ENCODE measurements around the gene WBP4.
"Not testable (repeated sequence)": the region's sequence is repeated elsewhere in the genome, so short reads cannot be mapped to it uniquely, and the experiment has no call there.

The WBP4 gene, protein sequence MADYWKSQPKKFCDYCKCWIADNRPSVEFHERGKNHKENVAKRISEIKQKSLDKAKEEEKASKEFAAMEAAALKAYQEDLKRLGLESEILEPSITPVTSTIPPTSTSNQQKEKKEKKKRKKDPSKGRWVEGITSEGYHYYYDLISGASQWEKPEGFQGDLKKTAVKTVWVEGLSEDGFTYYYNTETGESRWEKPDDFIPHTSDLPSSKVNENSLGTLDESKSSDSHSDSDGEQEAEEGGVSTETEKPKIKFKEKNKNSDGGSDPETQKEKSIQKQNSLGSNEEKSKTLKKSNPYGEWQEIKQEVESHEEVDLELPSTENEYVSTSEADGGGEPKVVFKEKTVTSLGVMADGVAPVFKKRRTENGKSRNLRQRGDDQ

DNA sequence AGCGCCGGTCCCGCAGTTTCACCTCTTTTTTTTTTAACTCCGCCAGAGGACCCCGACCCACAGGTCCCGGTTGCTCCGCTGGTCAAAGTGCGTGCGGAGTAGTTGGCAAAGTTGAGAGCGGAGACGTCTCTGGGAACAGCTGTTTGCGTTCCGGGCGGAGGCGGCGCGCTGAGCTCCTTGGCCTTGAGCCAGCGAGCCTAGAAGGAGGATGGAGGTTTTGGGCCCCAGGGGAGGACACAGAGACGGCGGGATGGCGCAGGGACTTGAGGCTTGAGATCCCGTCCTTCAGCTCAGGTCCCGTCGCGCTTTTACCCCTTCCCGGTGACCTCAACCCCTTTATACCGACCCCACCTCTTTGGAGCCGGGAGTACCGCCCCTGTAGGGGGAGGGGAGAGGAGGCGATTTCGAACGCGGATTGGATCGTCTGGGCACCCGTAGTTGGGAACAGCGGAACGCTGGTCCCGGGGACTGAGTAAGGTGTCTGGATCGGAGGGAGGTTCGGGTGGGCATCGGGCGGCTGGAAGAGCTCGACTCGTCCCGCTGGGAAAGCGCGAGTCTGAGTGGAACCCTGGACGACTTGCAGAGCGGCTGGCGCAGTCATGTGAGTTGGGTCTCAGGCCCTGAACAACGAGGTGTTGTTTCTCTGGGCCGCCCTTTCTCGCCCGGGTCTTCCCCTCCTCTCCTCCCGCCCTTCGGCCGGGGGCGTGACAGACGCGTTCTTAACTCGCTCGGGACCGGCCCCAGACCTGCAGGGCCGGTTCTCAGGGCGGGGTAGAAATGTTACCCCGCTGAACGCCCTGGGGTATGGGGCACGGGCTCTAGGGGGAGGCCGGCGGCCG lies at the start of gene WBP4:
TSS of gene WBP4 (plus strand) at position 435 of the 839 bp plus-strand sequence. CDS start at position 600, 165 bp downstream.
- DNase-seq = peak; percentile 90

DNA sequence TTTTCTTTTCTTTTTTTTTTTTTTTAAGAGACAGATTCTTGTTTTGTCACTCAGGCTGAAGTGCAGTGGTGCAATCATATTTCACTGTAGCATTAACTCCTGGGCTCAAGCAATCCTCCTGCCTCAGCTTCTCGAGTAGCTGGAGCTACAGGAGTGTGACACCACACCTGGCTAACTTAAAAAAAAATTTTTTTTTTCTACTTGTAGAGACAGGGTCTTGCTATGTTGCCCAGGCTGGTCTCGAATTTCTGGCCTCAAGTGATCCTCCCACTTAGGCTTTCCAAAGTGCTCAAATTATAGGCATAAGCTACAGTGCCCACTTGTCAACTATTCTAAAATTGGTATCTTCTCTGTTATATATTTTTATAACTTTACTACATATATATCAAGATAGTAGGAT lies 48.8 kb upstream of the WBP4 start:
- DNase-seq = no peak

DNA sequence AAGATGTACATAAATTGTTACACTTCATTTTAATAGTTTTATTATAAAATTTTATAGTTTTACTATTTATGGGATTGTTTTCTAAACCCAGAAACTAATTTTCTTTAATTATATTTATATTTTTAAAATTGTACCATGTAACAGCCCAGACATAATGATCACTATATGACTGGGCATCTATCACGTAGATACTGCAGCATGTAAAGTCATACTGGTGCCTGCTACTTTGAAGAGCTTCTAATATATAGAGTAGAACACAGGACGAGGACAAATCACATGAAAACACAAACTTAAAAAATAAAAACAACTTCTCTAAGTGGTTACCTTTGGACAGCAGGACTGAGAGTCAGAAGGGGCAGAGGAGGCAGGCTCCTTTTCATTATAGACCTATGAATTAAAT lies 47.5 kb upstream of the WBP4 start:
- no peak for DNase-seq

DNA sequence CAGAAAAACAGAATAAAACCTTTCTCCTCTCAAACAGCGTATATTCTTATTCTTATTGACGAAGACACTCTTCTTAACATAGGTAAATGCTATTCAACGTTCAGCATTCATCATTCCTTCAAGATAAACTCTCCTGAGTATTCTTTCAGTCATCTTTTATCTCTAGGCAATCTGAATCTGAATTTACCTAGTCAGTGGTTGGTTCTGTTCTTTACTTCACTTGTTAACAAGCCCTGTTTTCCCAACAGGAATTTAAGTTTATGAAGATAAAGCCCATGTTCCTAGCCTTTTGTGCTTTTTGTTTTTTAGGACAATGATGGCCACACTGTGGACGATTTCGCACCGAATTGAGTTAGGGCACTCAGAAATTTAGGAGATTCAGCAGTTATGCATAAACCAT lies 45.4 kb upstream of the WBP4 start:
- DNase-seq = no peak

DNA sequence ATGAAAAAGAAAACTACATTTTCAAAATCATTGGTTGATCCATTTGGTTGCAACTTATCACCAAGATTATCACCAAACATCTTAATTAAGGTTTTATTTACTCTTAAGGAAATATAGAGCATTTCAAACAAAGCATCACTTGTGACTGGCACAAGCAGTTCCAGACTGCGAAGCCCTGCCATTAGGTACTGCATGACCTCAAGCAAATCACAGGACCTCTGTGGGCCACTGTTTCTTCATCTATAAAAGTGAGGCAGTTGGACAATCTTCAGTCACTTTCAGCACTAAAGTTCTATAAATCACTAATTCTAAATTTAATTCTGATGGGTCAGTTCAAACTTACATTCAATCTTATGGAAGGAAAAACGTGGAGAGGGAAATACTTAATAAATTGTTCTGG lies 44.1 kb upstream of the WBP4 start:
- DNase-seq = no peak

DNA sequence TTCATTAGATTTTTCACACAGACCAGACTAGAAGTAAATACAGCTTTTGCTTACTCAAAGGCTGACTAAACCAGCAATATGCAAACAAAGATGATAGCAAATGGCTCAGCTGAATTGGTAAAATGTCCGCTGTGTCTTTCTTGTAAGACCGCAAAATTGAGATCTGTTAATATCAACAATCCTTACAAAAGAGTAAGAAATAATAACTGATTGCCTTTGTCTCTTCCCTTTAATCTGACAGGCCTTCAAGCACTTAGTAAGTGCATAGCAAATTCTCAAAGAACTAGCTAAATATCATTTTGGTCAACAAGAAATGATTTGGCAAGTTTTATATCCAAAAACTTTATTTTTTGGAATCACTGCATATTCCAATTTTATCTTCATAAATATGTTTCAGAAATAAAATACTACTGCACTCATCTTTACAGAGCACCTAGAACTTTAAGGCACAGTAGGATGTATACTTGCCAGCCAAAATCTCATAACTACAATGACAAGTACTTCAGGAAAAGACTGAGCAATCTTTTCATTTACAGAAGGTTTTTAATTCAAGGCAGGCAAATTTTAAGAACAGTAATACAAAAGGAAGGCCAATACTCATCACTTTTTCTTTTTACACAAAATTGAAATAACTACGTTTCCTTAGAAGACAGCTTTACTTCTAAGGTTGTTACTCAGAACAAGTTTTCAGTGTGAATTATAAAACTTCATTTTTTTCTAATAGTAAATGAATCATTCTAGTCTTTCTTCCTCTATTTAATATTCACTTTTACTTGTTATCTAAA lies 43.3 kb upstream of the WBP4 start:
- no peak for DNase-seq

DNA sequence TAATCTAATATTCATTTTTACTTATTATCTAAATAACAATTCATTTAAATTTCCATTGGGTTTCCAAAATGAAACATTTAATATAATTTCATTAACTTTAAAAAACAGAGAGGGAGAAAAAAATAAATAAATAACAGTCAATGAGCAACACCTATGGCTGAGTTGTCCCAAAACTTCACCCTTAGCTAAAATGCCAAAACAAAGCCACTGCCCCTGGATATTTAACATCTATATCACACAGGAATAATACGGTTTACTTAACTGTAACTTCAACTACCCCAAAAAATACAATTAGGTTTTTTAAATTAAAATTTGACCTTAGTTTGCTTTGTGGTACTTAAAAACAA lies 42.7 kb upstream of the WBP4 start:
- no peak for DNase-seq

DNA sequence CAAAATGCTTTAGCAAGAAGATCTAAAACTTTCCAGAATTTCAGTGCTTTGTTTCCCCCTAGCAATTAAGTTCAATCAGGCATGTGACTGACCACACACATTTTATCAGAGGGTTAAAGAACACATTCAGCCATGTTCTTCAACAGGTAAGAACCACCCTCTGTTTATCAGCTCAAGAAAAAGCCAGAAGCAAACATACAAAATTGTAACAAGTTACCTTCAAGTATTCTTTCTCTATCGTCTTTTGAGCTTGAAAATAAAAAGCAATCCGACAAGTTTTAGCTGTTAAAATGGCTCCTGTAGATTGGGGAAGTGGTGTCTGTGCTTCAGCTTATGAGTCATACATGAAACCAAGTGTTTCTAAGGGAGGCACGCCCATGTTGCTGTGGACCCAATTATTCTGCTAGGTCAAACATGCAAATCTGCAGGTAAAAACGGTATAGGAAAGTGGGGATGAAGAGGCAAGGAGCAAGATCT lies 42.3 kb upstream of the WBP4 start, which contains the start of gene ELF1:
TSS of gene ELF1 (minus strand) at position 306 of the 477 bp plus-strand sequence. CDS start 37,262 bp downstream, outside the sequence.
- DNase-seq = no peak

DNA sequence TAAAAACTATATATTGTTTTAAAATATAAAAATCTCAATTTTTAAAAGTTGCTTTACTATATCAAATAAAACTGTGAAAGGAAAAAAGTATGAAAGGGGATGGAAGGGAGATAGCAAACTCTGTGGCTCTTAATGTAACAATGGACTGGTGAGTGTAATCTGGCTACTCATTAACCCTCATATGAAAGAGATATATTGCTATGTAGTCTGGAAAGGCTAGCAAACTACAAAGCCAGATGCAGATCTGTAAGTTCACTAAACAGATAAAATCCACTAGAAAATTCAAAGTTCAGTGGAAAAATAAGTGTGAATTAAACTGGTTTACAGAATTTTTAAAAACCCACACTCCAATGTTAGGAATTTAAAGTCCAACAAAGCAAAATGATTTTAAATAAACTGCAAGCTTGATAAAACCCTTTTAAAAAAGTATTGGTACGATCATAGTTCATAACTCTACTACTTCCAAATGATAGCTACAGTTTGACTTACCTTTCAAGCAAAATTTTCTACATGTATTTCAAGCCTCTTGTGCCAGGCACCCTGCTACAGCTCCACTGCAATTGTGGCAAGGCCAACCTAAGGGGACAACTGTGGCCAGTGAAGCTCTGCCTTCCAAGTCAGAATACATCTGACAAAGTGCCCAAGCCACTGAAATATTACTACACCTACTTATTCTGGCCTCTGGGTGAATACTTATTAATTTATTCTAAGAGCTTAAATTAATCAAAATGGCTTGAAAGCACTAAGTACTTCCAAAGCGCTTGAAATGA lies 41.5 kb upstream of the WBP4 start:
- DNase-seq = no peak

DNA sequence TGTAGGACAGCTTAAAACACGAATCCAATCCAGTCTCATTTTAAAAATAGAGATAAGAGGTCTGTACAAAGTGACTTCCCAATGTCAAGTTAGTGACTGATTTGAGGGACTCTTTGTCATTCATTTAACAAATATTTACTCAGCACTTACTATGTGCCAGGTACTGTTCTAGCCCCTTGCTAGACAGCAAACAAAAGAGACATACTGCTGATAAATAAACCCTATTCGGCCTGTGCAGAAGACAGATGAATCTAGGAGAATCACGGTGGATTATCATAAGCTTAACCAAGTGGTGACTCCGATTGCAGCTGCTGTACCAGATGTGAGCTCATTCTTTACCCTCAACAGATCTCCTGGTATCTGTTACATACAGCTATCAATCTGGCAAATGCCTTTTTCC lies 35.8 kb upstream of the WBP4 start:
- no peak for DNase-seq

DNA sequence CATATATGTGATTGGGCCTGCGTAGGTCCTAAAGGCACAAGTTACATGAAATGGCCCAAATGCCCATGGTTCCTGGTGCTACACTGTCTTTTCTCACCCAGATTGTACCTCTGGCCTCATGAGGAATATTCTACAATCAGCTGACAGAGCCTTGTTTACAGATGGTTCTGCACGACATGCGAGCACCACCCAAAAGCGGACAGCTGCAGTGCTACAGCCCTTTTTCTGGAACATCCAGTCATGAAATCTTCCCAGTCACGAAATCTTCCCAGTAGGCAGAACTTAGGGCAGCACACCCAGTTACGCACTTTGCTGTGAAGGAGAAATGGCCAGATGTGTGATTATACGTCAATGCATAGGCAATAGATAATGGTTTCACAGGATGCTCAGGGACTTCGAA lies 34.5 kb upstream of the WBP4 start:
- DNase-seq = no peak

DNA sequence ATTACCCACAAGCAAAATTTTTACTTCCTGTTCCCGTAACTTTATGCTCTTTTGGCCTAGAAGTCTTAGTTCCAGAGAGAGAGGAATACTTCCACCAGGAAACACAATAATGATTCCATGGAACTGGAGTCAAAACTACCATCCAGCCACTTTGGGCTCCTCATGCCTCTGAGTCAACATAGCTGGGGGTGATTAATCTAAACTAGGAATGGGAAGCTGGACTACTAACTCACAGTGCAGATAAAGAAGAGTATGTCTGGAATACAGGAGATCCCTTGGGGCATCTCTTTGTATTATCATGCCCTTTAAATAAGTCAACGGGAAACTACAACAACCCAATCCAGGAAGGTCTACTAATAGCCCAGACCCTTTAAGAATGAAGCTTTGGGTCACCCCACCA lies 33.3 kb upstream of the WBP4 start:
- no peak for DNase-seq

DNA sequence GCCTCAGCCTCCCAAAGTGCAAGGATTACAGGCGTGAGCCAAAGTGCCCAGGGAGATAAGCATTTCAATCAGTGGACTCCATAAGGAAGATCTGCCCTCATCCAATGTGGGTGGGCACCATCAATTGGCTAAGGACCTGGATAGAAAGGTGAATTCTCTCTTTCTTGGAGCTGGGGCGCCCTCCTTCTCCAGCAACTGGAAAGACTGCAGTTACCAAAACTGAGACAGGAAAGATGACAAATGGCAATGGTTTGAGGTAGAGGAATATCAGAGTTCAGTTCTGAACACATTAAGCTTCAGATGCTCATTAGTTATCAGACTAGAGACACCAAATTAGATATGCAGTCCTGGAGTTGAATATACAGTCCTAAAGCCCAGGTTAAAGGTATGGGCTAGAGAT lies 31.7 kb upstream of the WBP4 start:
- DNase-seq = no peak

DNA sequence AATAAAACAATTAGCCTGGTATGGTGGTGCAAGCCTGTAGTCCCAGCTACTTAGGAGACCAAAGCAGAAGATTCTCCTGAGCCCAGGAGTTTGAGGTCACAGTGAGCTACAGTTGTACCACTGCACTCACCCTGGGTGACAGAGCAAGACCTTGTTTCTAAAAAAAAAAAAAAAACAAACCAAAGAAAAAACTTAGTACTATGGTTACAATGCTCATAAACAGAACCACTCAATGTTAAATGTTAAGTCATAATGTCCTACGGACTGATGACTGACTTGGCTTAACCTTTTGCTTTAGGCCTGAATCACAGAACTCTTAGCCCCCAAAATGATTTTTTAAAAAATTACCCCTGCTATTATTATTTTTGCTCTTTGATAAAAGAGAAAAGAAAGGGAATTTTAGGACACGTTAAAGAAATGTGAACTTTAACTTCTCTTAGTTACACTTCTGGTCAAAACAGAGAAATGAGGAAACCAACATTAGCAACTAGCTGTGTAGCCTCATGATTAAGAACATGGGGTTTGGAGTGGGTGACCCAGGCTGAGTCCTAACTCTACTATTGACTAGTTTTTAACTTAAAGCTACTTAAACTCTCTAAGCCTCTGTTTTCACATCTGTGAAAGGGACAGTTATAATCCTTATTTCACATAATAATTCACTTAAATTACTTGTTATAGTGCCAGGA lies 28.5 kb upstream of the WBP4 start:
- no peak for DNase-seq

DNA sequence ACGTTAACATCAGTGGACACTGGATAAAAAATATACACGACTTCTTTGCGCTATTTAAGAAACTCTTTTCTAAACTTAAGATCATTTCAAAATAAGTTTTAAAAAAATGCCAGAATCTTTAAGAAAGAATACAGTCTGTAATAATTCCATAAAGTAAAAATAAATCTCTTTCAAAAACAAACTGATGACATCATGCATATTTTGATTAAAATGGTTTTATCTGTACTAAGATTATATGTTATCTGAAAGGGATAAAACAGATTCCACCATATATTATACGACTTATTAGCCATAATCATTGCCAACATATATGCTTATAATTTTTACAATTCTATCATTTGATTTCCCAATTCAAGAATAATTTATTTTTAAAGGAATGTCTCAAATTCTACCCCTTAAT lies 26.9 kb upstream of the WBP4 start:
- DNase-seq = no peak

DNA sequence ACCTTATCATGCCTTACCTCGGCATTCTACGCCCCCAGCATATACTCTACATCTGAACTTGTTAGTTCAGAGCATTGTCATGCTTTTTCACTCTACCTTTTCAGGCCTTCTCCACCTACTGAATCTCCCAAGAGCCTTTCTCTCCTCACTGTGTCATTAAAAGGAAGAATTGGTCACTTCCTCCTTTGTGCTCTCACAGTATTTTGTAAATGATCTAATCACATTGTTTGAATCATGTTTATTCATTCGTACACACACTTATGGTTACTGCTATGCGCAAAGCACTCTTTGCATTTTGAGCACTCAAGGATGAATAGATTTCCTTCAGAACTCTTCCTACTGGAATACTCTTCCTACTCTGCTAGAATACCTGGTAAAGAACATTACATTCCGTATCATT lies 26.4 kb upstream of the WBP4 start:
- no peak for DNase-seq

DNA sequence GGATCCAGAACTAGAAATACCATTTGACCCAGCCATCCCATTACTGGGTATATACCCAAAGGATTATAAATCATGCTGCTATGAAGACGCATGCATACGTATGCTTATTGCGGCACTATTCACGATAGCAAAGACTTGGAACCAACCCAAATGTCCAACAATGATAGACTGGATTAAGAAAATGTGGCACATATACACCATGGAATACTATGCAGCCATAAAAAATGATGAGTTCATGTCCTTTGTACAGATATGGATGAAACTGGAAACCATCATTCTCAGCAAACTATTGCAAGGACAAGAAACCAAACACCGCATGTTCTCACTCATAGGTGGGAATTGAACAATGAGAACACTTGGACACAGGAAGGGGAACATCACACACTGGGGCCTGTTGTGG lies 24.8 kb upstream of the WBP4 start:
- not testable (repeated sequence) for DNase-seq

DNA sequence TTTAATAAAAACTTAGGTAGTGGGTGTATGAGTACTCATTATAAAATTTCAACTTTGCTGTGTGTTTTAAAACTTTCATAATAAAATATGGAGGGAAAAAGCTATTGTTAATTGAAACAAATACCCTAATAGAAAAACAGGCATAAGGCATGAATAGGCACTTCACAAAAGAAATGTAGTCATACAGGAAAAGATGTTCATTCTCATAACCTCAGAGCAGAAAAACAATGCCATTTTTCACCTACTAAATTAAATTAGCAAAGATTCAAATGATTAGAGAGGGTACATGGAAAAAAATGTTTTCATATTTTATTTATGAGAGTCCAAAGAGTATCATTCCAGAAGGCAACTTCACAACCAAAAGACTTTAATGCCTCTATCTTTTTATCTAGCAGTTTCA lies 21.6 kb upstream of the WBP4 start:
- DNase-seq = no peak

DNA sequence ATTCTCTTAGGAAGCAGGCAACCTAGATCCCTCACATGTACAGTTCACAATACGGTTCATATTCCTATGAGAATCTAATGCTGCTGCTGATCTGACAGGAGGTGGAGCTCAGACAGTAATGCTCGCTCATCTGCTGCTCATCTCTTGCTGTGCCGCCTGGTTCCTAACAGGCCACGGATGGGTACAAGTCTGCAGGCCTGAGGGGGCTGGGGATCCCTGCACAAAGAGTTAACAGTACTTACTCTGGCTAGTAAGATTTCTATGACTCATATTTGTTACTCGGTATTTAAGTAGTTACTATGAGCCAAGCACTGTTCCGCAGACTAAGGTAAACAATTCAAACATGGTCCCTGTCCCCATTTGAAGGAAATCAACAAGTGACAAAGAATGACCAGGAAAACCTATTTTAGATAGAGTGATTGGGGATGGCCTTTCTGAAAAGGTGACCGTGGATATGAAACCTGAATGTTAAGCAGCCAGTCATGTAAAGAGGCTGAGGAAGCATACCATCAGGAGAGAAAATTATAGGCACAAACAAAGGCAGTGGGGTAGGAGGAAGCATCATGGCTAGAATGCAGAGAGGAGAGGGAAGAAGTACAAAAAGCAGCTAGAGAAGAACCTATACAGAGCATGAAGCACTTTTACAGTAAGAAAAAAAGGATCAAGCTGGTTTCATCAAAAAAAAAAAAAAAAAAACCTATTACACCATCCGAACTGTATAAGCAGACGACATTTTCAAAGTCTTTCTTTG lies 20.6 kb upstream of the WBP4 start:
- DNase-seq = no peak

DNA sequence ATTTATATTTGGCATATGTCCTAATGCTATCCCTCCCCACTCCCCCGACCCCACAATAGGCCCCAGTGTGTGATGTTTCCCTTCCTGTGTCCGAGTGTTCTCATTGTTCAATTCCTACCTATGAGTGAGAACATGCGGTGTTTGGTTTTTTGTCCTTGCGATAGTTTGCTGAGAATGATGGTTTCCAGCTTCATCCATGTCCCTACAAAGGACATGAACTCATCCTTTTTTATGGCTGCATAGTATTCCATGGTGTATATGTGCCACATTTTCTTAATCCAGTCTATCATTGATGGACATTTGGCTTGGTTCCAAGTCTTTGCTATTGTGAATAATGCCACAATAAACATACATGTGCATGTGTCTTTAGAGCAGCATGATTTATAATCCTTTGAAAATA lies 18.9 kb upstream of the WBP4 start:
- DNase-seq = not testable (repeated sequence)

DNA sequence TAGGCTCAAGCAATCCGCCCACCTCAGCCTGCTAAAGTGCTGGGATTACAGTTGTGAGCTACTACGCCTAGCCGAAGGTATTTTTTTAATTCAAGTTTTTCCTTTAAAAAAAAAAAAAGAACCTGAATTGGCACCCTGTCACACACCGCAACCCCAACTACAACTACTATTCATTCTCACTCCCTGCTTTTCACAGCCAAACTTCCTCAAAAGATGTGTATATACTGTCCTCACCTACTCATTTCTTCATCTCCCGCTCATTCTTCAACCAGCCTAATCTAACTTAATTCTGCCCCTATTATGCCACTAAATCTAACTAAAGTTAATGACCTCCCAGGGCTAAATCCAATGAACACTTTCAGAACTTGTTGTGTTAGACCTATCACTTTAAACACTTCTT lies 12.7 kb upstream of the WBP4 start:
- no peak for DNase-seq
